HL-60 (cell line): Measurements from ENCODE around the gene NELFE.

Experiments used
- CTCF ChIP-seq: IDR thresholded peaks from one replicate; pipeline ENCODE4 v1.5.1; 2011; ENCODE audit warnings: low read length, control low read depth, inconsistent platforms; ENCODE audit not compliant: insufficient read depth
- GABPA ChIP-seq: IDR thresholded peaks from 2 replicates; pipeline ENCODE4 v1.6.1; 2012; ENCODE audit warnings: low read depth
- POLR2AphosphoS5 ChIP-seq: IDR thresholded peaks from 2 replicates; pipeline ENCODE4 v1.6.1; 2012; ENCODE audit warnings: low read depth
- REST ChIP-seq: IDR thresholded peaks from 2 replicates; pipeline ENCODE4 v1.6.1; 2012; ENCODE audit warnings: low read depth; ENCODE audit not compliant: insufficient replicate concordance
- SPI1 ChIP-seq: IDR thresholded peaks from 2 replicates; pipeline ENCODE4 v1.6.1; 2012; ENCODE audit warnings: low read depth, mild to moderate bottlenecking, borderline replicate concordance

GRCh38 chr6:31979238-31979898, 20.6 kb upstream of the NELFE start:
- TF ChIP-seq CTCF (no peak), POLR2AphosphoS5 (no peak), REST (no peak), SPI1 (no peak), GABPA (no peak)
